Caco-2 (cell line): ENCODE data around the gene KIF26B. TPM values are rescaled to one million over a fixed set of nuclear protein-coding genes. Genes with fewer than 3 reads are reported as not detected.

Source experiments
- BruUV-seq: library from RNA; stranded (reverse); fragments of 400-500 nt; replicated peaks from 2 replicates; lab custom pipeline; 2021; lab: Mats Ljungman, UMichigan
- CTCF ChIA-PET: fragments of 300-600 bp; sonication (Branson Sonifier 250); formaldehyde crosslinking; loops from one replicate; lab custom pipeline; 2022; ENCODE audit warnings: antibody characterized with exemption; lab: Charles Lee
- POLR2A ChIA-PET: fragments of 300-600 bp; sonication (Branson Sonifier 250); formaldehyde crosslinking; loops from one replicate; lab custom pipeline; 2022; ENCODE audit warnings: antibody characterized with exemption; lab: Charles Lee
- DNase-seq, 2 experiments: peaks; one replicate each; pipeline versions ENCODE4 v3.0.0 to v3.0.0-alpha.2; 2020 to 2022
- H3K27me3 ChIP-seq: replicated peaks from 2 replicates; pipeline ENCODE4 v1.6.0; 2011; ENCODE audit warnings: low read length; ENCODE audit not compliant: control insufficient read depth, insufficient read depth
- H3K36me3 ChIP-seq: 2 replicates; pipeline ENCODE4 v1.5.1; 2011; ENCODE audit warnings: low read length; ENCODE audit not compliant: control insufficient read depth, insufficient read depth
- H3K4me1 ChIP-seq: fragments of 250-450 bp; sonication (Bioruptor Pico); 2 replicates; pipeline ENCODE4 v1.5.1; 2020; ENCODE audit warnings: mild to moderate bottlenecking
- H3K4me3 ChIP-seq: 2 replicates; pipeline ENCODE4 v1.5.1; 2011; ENCODE audit warnings: low read depth, mild to moderate bottlenecking, control low read depth, low read length
- H3K9me3 ChIP-seq: fragments of 250-450 bp; sonication (Bioruptor Pico); 2 replicates; pipeline ENCODE4 v1.5.1; 2020; ENCODE audit warnings: mild to moderate bottlenecking, moderate library complexity
- H3K27ac Mint-ChIP-seq: one replicate; pipeline ENCODE4 v1.8.0; 2022; ENCODE audit warnings: mixed read lengths; ENCODE audit not compliant: unreplicated experiment
- H3K27me3 Mint-ChIP-seq: one replicate; pipeline ENCODE4 v1.8.0; 2022; ENCODE audit warnings: mixed read lengths; ENCODE audit not compliant: insufficient read depth, unreplicated experiment
- H3K36me3 Mint-ChIP-seq: one replicate; pipeline ENCODE4 v1.8.0; 2022; ENCODE audit warnings: mild to moderate bottlenecking, mixed read lengths; ENCODE audit not compliant: insufficient read depth, unreplicated experiment
- H3K4me1 Mint-ChIP-seq: one replicate; pipeline ENCODE4 v1.8.0; 2022; ENCODE audit warnings: low read depth, mixed read lengths; ENCODE audit not compliant: unreplicated experiment
- H3K4me3 Mint-ChIP-seq: one replicate; pipeline ENCODE4 v1.8.0; 2022; ENCODE audit warnings: mild to moderate bottlenecking, moderate library complexity, mixed read lengths; ENCODE audit not compliant: unreplicated experiment
- H3K9me3 Mint-ChIP-seq: one replicate; pipeline ENCODE4 v1.8.0; 2022; ENCODE audit warnings: mixed read lengths; ENCODE audit not compliant: unreplicated experiment
- intact Hi-C: fragments of 100-400 bp; cut with micrococcal nuclease; formaldehyde crosslinking; loops from one replicate; pipeline ENCODE4 v1.10.0; 2022; ENCODE audit not compliant: unreplicated experiment
- total RNA-seq: library from RNA; stranded (reverse); gene quantifications from 2 replicates; pipeline ENCODE4 v1.2.3, GENCODE V29; 2022
- TF ChIP-seq, protein P1 (sequence below), 2 experiments: fragments of 200-600 bp in 1 of 2; IDR thresholded peaks; 1 replicate in 1 of 2; 2 replicates in 1 of 2; pipeline versions ENCODE4 v1.5.1 to v1.8.0; 2011 to 2022; ENCODE audit warnings: antibody characterized with exemption in 1 of 2, control low read depth in 1 of 2, inconsistent platforms in 1 of 2, low read depth in 1 of 2, low read length in 1 of 2, mild to moderate bottlenecking in 1 of 2, moderate library complexity in 1 of 2; ENCODE audit not compliant: insufficient read depth in 1 of 2, severe bottlenecking in 1 of 2, unreplicated experiment in 1 of 2

Gene KIF26B
- total RNA-seq, 1 experiment from 2014 or later: 4.9 TPM

DNA sequence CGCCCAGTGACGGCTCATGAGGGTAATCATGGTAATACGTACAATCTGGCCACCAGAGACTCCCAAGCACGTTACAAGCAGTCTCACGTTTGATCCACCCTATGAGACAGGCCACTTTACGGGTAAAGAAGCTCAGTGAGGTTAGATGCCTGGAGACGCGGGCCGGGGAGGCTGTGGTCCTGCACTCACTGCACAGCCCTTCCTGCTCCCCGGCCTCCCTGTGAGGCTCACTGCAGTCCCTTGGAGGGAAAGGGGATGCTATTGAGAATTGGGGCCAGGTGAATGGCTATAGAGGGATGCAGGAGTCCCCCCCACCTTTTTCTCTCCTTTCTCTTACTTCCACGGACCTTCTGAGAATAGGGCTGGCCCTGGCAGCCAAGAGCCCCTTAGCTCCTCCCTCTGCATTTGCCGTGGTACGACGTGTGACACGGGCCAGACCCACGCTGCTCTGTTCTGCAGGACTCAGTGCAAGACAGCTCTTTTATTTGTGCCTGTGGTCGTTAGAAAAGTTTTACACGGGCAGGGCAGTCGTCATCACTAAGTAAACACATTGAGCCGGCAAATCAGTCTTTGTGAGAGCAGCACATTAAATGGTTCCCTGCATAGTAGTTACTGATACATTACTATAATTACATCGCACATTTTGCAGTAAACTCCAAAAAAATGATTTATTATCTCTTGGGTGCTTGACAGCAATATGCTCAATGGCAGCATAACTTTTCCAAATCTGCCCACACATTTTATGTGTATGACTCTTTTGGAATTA, 18.8 kb downstream of the KIF26B start:
- H3K27me3 Mint-ChIP-seq: no peaks in the 10 kb centered on the region
- no TSS peak for BruUV-seq
- POLR2A ChIA-PET: no interaction called here
- TF ChIP-seq, protein P1, sequence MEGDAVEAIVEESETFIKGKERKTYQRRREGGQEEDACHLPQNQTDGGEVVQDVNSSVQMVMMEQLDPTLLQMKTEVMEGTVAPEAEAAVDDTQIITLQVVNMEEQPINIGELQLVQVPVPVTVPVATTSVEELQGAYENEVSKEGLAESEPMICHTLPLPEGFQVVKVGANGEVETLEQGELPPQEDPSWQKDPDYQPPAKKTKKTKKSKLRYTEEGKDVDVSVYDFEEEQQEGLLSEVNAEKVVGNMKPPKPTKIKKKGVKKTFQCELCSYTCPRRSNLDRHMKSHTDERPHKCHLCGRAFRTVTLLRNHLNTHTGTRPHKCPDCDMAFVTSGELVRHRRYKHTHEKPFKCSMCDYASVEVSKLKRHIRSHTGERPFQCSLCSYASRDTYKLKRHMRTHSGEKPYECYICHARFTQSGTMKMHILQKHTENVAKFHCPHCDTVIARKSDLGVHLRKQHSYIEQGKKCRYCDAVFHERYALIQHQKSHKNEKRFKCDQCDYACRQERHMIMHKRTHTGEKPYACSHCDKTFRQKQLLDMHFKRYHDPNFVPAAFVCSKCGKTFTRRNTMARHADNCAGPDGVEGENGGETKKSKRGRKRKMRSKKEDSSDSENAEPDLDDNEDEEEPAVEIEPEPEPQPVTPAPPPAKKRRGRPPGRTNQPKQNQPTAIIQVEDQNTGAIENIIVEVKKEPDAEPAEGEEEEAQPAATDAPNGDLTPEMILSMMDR (IDR thresholded peaks at IDR 0.05; ENCODE audit: insufficient read depth in 1 of 2, low read depth in 1 of 2, low read length in 1 of 2, severe bottlenecking in 1 of 2, unreplicated experiment in 1 of 2): no peak
- no peak overlapping the region for H3K27ac Mint-ChIP-seq
- Histone ChIP-seq H3K27me3 (no peaks in the 10 kb centered on the region), H3K4me1 (no peaks in the 10 kb centered on the region), H3K36me3 (no peaks in the 10 kb centered on the region), H3K9me3 (no peaks in the 10 kb centered on the region), H3K4me3 (no peak overlapping the region)
- peaks cover 8% of the 10 kb centered on the region for H3K9me3 Mint-ChIP-seq
- intact Hi-C loops: no loop called here
- no peak overlapping the region for H3K4me3 Mint-ChIP-seq
- CTCF ChIA-PET: interaction anchor here (0.6 kb wide), 1 partner anchor 17 kb away, joined by 6 read pairs; no protein-coding TSS in a partner anchor
- peaks cover 6% of the 10 kb centered on the region for H3K36me3 Mint-ChIP-seq
- DNase-seq: no peak
- peaks cover 15% of the 10 kb centered on the region for H3K4me1 Mint-ChIP-seq

DNA sequence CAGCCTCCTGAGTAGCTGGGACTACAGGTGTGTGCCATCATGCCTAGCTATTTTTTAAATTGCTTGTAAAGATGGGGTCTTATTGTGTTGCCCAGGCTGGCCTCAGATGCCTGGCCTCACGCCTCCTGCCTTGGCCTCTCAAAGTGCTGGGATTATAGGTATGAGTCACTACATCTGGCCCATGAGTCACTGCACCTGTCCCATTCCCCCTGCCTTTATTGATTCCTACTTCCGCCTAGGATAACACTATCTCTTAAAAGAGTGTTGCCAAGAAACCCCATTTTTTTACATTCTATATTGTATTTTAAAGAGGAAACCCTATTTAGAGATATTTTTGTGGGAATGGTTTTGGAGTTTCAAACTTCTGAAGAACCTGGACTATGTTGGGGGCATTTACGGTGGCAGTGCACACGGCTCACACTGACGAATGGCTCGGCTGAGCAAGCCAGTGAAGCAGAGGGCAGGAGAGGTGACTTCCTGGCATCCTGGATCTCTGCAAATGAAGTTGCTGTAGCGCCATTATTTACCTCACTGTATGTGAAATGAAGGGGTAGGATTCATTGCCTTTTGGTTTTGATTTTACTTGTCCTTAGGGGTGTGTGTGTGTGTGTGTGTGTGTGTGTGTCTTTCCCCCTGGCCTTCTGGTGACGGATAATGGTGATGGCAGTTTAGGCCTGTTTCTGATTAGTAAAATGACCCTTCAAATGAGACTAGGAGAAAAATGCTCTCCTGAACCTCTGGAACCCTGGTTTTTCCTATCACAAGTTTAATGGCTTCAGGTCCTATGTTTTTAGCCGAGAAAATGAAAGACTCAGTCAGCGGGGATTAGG, 22.5 kb downstream of the KIF26B start:
- Mint-ChIP-seq H3K27me3 (no peaks in the 10 kb centered on the region), H3K27ac (no peak overlapping the region), H3K4me1 (peaks cover 10% of the 10 kb centered on the region), H3K36me3 (peaks cover 1% of the 10 kb centered on the region), H3K4me3 (no peak overlapping the region), H3K9me3 (peaks cover 2% of the 10 kb centered on the region)
- ChIA-PET POLR2A (no interaction called here), CTCF (interaction anchor here (0.6 kb wide), 1 partner anchor 20 kb away, joined by 5 read pairs; no protein-coding TSS in a partner anchor)
- Histone ChIP-seq H3K4me3 (no peak overlapping the region), H3K9me3 (no peaks in the 10 kb centered on the region), H3K4me1 (no peaks in the 10 kb centered on the region), H3K27me3 (no peaks in the 10 kb centered on the region), H3K36me3 (no peaks in the 10 kb centered on the region)
- TF ChIP-seq, protein P1 (IDR thresholded peaks at IDR 0.05; ENCODE audit: insufficient read depth in 1 of 2, low read depth in 1 of 2, low read length in 1 of 2, severe bottlenecking in 1 of 2, unreplicated experiment in 1 of 2): no peak
- no TSS peak for BruUV-seq
- DNase-seq: no peak
- intact Hi-C loops: no loop called here

DNA sequence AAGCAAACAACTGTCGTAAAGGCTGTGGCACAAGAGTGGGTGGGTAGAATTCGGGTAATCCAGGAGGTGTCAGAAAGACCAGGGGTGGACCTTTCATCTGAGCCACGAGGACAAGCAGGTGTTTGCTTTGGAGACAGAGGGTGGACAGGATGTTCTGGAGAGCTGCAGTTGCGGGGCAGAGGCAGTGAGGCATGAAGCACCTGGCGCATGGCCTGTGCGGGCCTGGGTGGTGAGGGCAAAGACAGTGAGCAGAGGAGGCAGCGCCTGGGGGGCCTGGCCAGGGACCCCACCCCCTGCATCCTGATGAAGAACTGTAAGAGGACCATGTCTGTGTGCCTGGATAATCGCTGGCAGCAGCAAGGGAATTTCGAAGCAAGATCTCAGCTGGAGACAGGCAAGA, 24.9 kb downstream of the KIF26B start:
- POLR2A ChIA-PET: no interaction called here
- no peaks in the 10 kb centered on the region for H3K36me3 Mint-ChIP-seq

More for the DNA sequence above, 24.9 kb downstream of the KIF26B start:
- Mint-ChIP-seq H3K27ac (no peak overlapping the region), H3K27me3 (no peaks in the 10 kb centered on the region), H3K4me3 (no peak overlapping the region), H3K4me1 (peaks cover 5% of the 10 kb centered on the region), H3K9me3 (no peaks in the 10 kb centered on the region)
- intact Hi-C loops: no loop called here
- Histone ChIP-seq H3K9me3 (no peaks in the 10 kb centered on the region), H3K36me3 (no peaks in the 10 kb centered on the region), H3K4me1 (no peaks in the 10 kb centered on the region), H3K4me3 (no peak overlapping the region), H3K27me3 (no peaks in the 10 kb centered on the region)
- no TSS peak for BruUV-seq
- CTCF ChIA-PET: no interaction called here
- TF ChIP-seq, protein P1 (IDR thresholded peaks at IDR 0.05; ENCODE audit: insufficient read depth in 1 of 2, low read depth in 1 of 2, low read length in 1 of 2, severe bottlenecking in 1 of 2, unreplicated experiment in 1 of 2): no peak
- DNase-seq: no peak
